ENCODE data around the gene CNIH1.

The CNIH1 gene

GRCh38 chr14:54440873-54441868 is at the start of gene CNIH1:
Gene CNIH1 (minus strand): TSS chr14:54441374. CDS start chr14:54441327, 47 bp downstream.
- DNase-seq: peak; percentile 92

- DNase-seq: no peak
These were observed 49.4 kb upstream of the CNIH1 start for GRCh38 chr14:54490445-54491175.

GRCh38 chr14:54489731-54490444 is 48.7 kb upstream of the CNIH1 start:
- DNase-seq: no peak

GRCh38 chr14:54489318-54489683 is 48.1 kb upstream of the CNIH1 start:
- DNase-seq: no peak

GRCh38 chr14:54488646-54489317 is 47.6 kb upstream of the CNIH1 start, which contains the start of gene GMFB:
Gene GMFB (minus strand): TSS chr14:54488980. CDS start chr14:54488927, 53 bp downstream.
- peak; percentile 86 for DNase-seq

GRCh38 chr14:54488318-54488645 is 47.1 kb upstream of the CNIH1 start:
- no peak for DNase-seq

GRCh38 chr14:54487771-54488170 is 46.6 kb upstream of the CNIH1 start:
- DNase-seq: no peak

- no peak for DNase-seq
These were observed 45.5 kb upstream of the CNIH1 start for GRCh38 chr14:54486685-54487084.

GRCh38 chr14:54483846-54484245 is 42.7 kb upstream of the CNIH1 start:
- DNase-seq: no peak

- no peak for DNase-seq
These were observed 42.0 kb upstream of the CNIH1 start for GRCh38 chr14:54483073-54483745.

- no peak for DNase-seq
These were observed 40.5 kb upstream of the CNIH1 start for GRCh38 chr14:54481695-54482094.

GRCh38 chr14:54480830-54481562 is 39.8 kb upstream of the CNIH1 start:
- DNase-seq: no peak

GRCh38 chr14:54478636-54479215 is 37.6 kb upstream of the CNIH1 start:
- no peak for DNase-seq

GRCh38 chr14:54475911-54476310 is 34.7 kb upstream of the CNIH1 start:
- DNase-seq: no peak

GRCh38 chr14:54475187-54475899 is 34.2 kb upstream of the CNIH1 start:
- DNase-seq: no peak

GRCh38 chr14:54474232-54474793 is 33.1 kb upstream of the CNIH1 start:
- DNase-seq: no peak

- no peak for DNase-seq
These were observed 31.1 kb upstream of the CNIH1 start for GRCh38 chr14:54472315-54472714.

- DNase-seq: no peak
These were observed 30.5 kb upstream of the CNIH1 start for GRCh38 chr14:54471641-54472040.

- no peak for DNase-seq
These were observed 29.5 kb upstream of the CNIH1 start for GRCh38 chr14:54470701-54471100.

GRCh38 chr14:54467280-54467679 is 26.1 kb upstream of the CNIH1 start:
- no peak for DNase-seq
